Liver (tissue), 3 donors: ENCODE measurements around the gene PCCB.

Experiments
- HNF4G ChIP-seq: IDR thresholded peaks from 2 replicates; pipeline ENCODE4 v1.6.1; 2016; ENCODE audit warnings: antibody characterized with exemption
- NR2F2 ChIP-seq: IDR thresholded peaks from 2 replicates; pipeline ENCODE4 v1.6.1; 2016; ENCODE audit warnings: antibody characterized with exemption
- RAD21 ChIP-seq, 2 donors: IDR thresholded peaks; 2 replicates each; pipeline ENCODE4 v1.6.1; 2016; ENCODE audit warnings: antibody characterized with exemption in 2 of 2, mild to moderate bottlenecking in 2 of 2
- RXRA ChIP-seq, 2 donors: IDR thresholded peaks; 2 replicates each; pipeline ENCODE4 v1.6.1; 2017 to 2018; ENCODE audit warnings: antibody characterized with exemption in 2 of 2, mild to moderate bottlenecking in 1 of 2
- TAF1 ChIP-seq: conservative IDR thresholded peaks from 2 replicates; pipeline ENCODE4 v1.6.1; 2016; ENCODE audit warnings: antibody characterized with exemption, mild to moderate bottlenecking
- TF ChIP-seq, protein P1 (sequence below): IDR thresholded peaks from 2 replicates; pipeline ENCODE4 v1.6.1; 2016; ENCODE audit warnings: antibody characterized with exemption
- TF ChIP-seq, protein P2 (sequence below): fragments of 150-350 bp; IDR thresholded peaks from 2 replicates; pipeline ENCODE4 v1.5.1; 2017; ENCODE audit warnings: improper control_type of control experiment, low read depth, low read length; ENCODE audit not compliant: missing input control
- TF ChIP-seq, protein P3 (sequence below): IDR thresholded peaks from 2 replicates; pipeline ENCODE4 v1.6.1; 2016; ENCODE audit warnings: antibody characterized with exemption
- donor health status: healthy.
- donor health status: healthy.

DNA sequence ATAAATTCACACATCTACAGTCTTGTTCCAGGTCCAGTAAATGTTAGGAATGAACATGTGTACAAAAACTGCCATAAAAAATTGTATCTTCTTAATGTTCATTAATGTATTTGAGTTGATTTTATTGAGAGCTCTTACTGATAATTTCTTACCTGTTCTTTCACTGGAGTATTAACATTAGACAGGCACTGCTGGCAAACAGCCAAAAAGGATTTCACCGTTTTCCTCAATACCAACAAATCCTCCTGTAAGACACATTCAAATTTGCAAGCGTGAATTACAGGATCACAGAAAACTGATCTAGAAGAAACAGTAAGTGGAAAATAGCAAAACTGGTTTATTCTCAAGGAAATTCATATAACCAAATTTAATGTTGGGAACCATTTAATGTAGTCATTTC, 127.4 kb downstream of the PCCB start:
- TF ChIP-seq HNF4G = no peak
- TF ChIP-seq, protein P1, sequence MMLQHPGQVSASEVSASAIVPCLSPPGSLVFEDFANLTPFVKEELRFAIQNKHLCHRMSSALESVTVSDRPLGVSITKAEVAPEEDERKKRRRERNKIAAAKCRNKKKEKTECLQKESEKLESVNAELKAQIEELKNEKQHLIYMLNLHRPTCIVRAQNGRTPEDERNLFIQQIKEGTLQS = no peak
- no peak for TF ChIP-seq RAD21 (IDR thresholded peaks at IDR 0.05)
- TF ChIP-seq, protein P2, sequence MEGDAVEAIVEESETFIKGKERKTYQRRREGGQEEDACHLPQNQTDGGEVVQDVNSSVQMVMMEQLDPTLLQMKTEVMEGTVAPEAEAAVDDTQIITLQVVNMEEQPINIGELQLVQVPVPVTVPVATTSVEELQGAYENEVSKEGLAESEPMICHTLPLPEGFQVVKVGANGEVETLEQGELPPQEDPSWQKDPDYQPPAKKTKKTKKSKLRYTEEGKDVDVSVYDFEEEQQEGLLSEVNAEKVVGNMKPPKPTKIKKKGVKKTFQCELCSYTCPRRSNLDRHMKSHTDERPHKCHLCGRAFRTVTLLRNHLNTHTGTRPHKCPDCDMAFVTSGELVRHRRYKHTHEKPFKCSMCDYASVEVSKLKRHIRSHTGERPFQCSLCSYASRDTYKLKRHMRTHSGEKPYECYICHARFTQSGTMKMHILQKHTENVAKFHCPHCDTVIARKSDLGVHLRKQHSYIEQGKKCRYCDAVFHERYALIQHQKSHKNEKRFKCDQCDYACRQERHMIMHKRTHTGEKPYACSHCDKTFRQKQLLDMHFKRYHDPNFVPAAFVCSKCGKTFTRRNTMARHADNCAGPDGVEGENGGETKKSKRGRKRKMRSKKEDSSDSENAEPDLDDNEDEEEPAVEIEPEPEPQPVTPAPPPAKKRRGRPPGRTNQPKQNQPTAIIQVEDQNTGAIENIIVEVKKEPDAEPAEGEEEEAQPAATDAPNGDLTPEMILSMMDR = no peak
- TF ChIP-seq TAF1 = no peak
- TF ChIP-seq NR2F2 = no peak
- TF ChIP-seq, protein P3, sequence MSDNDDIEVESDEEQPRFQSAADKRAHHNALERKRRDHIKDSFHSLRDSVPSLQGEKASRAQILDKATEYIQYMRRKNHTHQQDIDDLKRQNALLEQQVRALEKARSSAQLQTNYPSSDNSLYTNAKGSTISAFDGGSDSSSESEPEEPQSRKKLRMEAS = no peak
- TF ChIP-seq RXRA (IDR thresholded peaks at IDR 0.05) = no peak
